T-cell (primary cell): Measurements from ENCODE around the gene LRRFIP1. TPM values are rescaled to one million over a fixed set of nuclear protein-coding genes. Genes with fewer than 3 reads are reported as not detected.

Experiments used
- ATAC-seq, 4 experiments: fragments of 200-7000 bp in 3 of 4; fragments of 150-1000 bp in 1 of 4; cut with Tn5 transposase; replicated peaks in 1 of 4; 1 replicate in 3 of 4; 2 replicates in 1 of 4; pipeline ENCODE4 v1.10.0; 2021; ENCODE audit warnings: moderate library complexity in 3 of 4, mild to moderate bottlenecking in 2 of 4, moderate number of reproducible peaks in 1 of 4
- CTCF ChIA-PET, 2 donors: fragments of 300-600 bp; sonication (Branson Sonifier 250); formaldehyde crosslinking; loops; one replicate each; lab custom pipeline; 2022; ENCODE audit warnings: antibody characterized with exemption in 2 of 2; lab: Charles Lee
- POLR2A ChIA-PET, 2 donors: fragments of 300-600 bp; sonication (Branson Sonifier 250); formaldehyde crosslinking; loops; one replicate each; lab custom pipeline; 2022; ENCODE audit warnings: antibody characterized with exemption in 2 of 2; lab: Charles Lee
- DNase-seq, 35 experiments: peaks; one replicate each; pipeline versions ENCODE4 v3.0.0 to v3.0.0-alpha.2; 2013 to 2023
- H3K27ac ChIP-seq: one replicate; pipeline ENCODE4 v1.5.1; 2013; ENCODE audit warnings: low read length
- H3K27me3 ChIP-seq, 2 experiments: replicated peaks in 1 of 2; 1 replicate in 1 of 2; 2 replicates in 1 of 2; pipeline versions ENCODE4 v1.6.1 to v1.7.0; 2013; ENCODE audit warnings: low read length in 1 of 2, mixed read lengths in 1 of 2; ENCODE audit not compliant: control insufficient read depth in 2 of 2, insufficient read depth in 2 of 2; ENCODE audit errors: extremely low read depth in 1 of 2
- H3K36me3 ChIP-seq, 2 donors: 1 replicate in 1 of 2; 2 replicates in 1 of 2; pipeline versions ENCODE4 v1.6.1 to v1.7.0; 2013; ENCODE audit warnings: low read length in 1 of 2; ENCODE audit not compliant: control insufficient read depth in 2 of 2, insufficient read depth in 1 of 2; ENCODE audit errors: extremely low read depth in 1 of 2
- H3K4me1 ChIP-seq, 2 experiments: 1 replicate in 1 of 2; 2 replicates in 1 of 2; pipeline versions ENCODE4 v1.6.1 to v1.7.0; 2013; ENCODE audit warnings: low read length in 2 of 2, mixed read lengths in 1 of 2; ENCODE audit not compliant: insufficient read depth in 2 of 2, control insufficient read depth in 1 of 2; ENCODE audit errors: extremely low read depth in 1 of 2
- H3K4me3 ChIP-seq, 2 donors: 1 replicate in 1 of 2; 2 replicates in 1 of 2; pipeline versions ENCODE4 v1.5.1 to v1.7.0; 2013; ENCODE audit warnings: mild to moderate bottlenecking in 2 of 2, low read length in 1 of 2, moderate library complexity in 1 of 2; ENCODE audit not compliant: control insufficient read depth in 1 of 2; ENCODE audit errors: extremely low read depth in 1 of 2
- H3K9me3 ChIP-seq: 2 replicates; pipeline ENCODE4 v1.7.0; 2013
- H3K27ac Mint-ChIP-seq, 2 donors: one replicate each; pipeline ENCODE4 v1.8.0; 2020 to 2021; ENCODE audit warnings: mild to moderate bottlenecking in 2 of 2, mixed read lengths in 2 of 2
- H3K27me3 Mint-ChIP-seq, 2 donors: one replicate each; pipeline ENCODE4 v1.8.0; 2021 to 2022; ENCODE audit warnings: mixed read lengths in 2 of 2
- H3K36me3 Mint-ChIP-seq: one replicate; pipeline ENCODE4 v1.8.0; 2021; ENCODE audit warnings: mixed read lengths
- H3K4me1 Mint-ChIP-seq, 3 donors: one replicate each; pipeline ENCODE4 v1.8.0; 2020 to 2022; ENCODE audit warnings: mixed read lengths in 3 of 3, mild to moderate bottlenecking in 1 of 3
- H3K4me3 Mint-ChIP-seq, 3 donors: one replicate each; pipeline ENCODE4 v1.8.0; 2020 to 2022; ENCODE audit warnings: mild to moderate bottlenecking in 3 of 3, mixed read lengths in 3 of 3, moderate library complexity in 3 of 3
- H3K9me3 Mint-ChIP-seq, 3 donors: one replicate each; pipeline ENCODE4 v1.8.0; 2020 to 2022; ENCODE audit warnings: mixed read lengths in 3 of 3
- WGBS: methylation state at CpG from one replicate; pipeline ENCODE4 v1.1.5; 2013; ENCODE audit warnings: missing lambda C conversion rate; ENCODE audit not compliant: insufficient coverage; 5-methylcytosine and 5-hydroxymethylcytosine counted together
- total RNA-seq, 35 experiments: library from RNA in 6 of 35; stranded (reverse) in 6 of 35; fragments of 120-200 nt in 1 of 35; gene quantifications; one replicate each; pipeline versions ENCODE4 v1.2.1 to v1.2.4 and lab custom pipeline; 2013 to 2026

The LRRFIP1 gene
- total RNA-seq, 5 donors from 2014 or later (not counting 1 experiment from before 2014, with no cell fraction given), result 105 to 170 (median 128) TPM

DNA sequence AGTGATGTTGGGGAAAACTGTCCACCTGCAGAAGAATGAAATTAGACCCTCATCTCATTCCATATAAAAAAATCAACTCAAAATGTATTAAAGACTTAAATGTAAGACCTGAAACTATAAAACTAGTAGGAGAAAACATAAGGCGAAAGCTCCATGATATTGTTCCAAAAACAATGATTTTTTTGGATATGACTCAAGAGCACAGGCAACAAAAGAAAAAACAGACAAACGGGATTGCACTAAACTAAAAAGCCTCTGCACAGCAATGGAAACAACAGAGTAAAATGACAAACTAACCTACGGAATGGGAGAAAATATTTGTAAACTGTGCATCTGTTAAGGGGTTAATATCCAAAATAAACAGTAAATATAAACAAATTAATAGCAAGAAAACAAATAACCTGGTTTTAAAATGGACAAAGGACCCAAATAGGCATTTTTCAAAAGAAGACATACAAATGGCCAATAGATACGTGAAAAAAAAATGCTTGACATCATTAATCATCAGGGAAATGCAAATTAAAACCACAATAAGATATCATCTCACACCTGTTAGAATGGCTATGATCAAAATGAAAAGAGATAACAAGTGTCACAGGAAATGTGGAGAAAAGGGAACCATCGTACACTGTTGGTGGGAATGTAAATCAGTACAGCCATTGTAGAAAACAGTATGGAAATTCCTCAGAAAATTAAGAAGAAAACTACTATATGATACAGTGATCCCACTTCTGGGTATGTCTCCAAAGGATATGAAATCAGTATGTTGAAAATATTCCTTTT is 26.6 kb downstream of the LRRFIP1 start:
- H3K4me1 ChIP-seq, result peaks cover 0 to 2% of the 10 kb centered on the region in 2 experiments
- peaks cover 0 to 22% of the 10 kb centered on the region in 2 donors for H3K27me3 Mint-ChIP-seq
- peaks cover 0 to 15% of the 10 kb centered on the region in 2 experiments for H3K27me3 ChIP-seq
- no CpG with 5 or more reads among the region's 5 CpGs for WGBS
- ChIA-PET CTCF (interaction anchor here in 1 of 2 donors (0.7 kb wide), 1 partner anchor 14 kb away, joined by 8 read pairs; no protein-coding TSS in a partner anchor), POLR2A (no interaction called here)
- no peak for DNase-seq
- H3K36me3 ChIP-seq, result no peaks in the 10 kb centered on the region
- H3K4me1 Mint-ChIP-seq, result peaks cover 7 to 13% (median 9%) of the 10 kb centered on the region in 3 donors
- peaks cover 0 to 3% (median 0%) of the 10 kb centered on the region in 3 donors for H3K9me3 Mint-ChIP-seq
- no peak overlapping the region for H3K4me3 Mint-ChIP-seq
- peaks cover 15% of the 10 kb centered on the region for H3K36me3 Mint-ChIP-seq
- H3K27ac Mint-ChIP-seq, result no peak overlapping the region
- H3K27ac ChIP-seq, result no peak overlapping the region
- H3K9me3 ChIP-seq, result no peaks in the 10 kb centered on the region
- no peak for ATAC-seq
- no peak overlapping the region for H3K4me3 ChIP-seq

- H3K4me3 Mint-ChIP-seq, result no peak overlapping the region
- no peak overlapping the region for H3K4me3 ChIP-seq
Measured at GRCh38 chr2:237657063-237657462, 29.7 kb downstream of the LRRFIP1 start.

DNA sequence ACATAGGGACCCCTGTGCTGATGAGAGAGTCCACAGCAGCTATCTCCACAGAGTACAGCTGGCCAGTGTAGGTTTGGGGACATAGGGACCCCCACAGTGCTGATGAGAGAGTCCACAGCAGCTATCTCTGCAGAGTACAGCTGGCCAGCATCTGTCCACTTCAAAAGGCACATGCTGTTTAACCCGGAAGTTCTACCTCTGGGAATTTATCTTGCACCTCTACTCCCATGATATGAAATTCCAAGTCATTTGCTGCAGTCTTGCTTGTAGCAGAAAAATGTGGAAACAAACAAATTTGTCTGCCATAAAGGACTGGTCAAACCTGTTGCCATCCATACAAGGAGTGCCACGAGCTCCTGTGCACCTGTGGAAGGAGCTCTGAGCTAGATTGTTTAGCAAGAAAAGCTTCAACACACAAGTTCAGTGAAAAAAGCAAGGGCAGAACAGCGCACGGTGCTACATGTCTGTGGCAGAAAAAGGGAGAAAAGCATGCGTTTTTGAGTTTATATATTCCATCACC is 33.1 kb downstream of the LRRFIP1 start:
- H3K9me3 Mint-ChIP-seq, result no peaks in the 10 kb centered on the region
- H3K4me3 Mint-ChIP-seq, result no peak overlapping the region
- H3K27me3 Mint-ChIP-seq, result peaks cover 8 to 13% of the 10 kb centered on the region in 2 donors
- Histone ChIP-seq H3K4me1 (peaks cover 2 to 4% of the 10 kb centered on the region in 2 experiments), H3K9me3 (no peaks in the 10 kb centered on the region), H3K27ac (no peak overlapping the region), H3K4me3 (no peak overlapping the region), H3K27me3 (peaks cover 0 to 29% of the 10 kb centered on the region in 2 experiments), H3K36me3 (no peaks in the 10 kb centered on the region)
- peaks cover 6% of the 10 kb centered on the region for H3K36me3 Mint-ChIP-seq
- no peak overlapping the region for H3K27ac Mint-ChIP-seq
- DNase-seq (no peak), ATAC-seq (no peak)
- WGBS, result 75% methylated on average over 2 of the region's 5 CpGs
- CTCF ChIA-PET, result no interaction called here
- peaks cover 11 to 15% (median 12%) of the 10 kb centered on the region in 3 donors for H3K4me1 Mint-ChIP-seq
- POLR2A ChIA-PET, result no interaction called here

More at GRCh38 chr2:237657063-237657462, 29.7 kb downstream of the LRRFIP1 start:
- WGBS, result 85% methylated on average over 2 of the region's 5 CpGs
- DNase-seq (no peak), ATAC-seq (no peak)
- Mint-ChIP-seq H3K27ac (no peak overlapping the region), H3K27me3 (peaks cover 4 to 9% of the 10 kb centered on the region in 2 donors), H3K36me3 (peaks cover 9% of the 10 kb centered on the region), H3K9me3 (no peaks in the 10 kb centered on the region), H3K4me1 (peaks cover 7 to 13% (median 9%) of the 10 kb centered on the region in 3 donors)
- ChIA-PET POLR2A (no interaction called here), CTCF (no interaction called here)
- Histone ChIP-seq H3K27ac (no peak overlapping the region), H3K9me3 (no peaks in the 10 kb centered on the region), H3K4me1 (peaks cover 0 to 2% of the 10 kb centered on the region in 2 experiments), H3K36me3 (no peaks in the 10 kb centered on the region), H3K27me3 (peaks cover 0 to 18% of the 10 kb centered on the region in 2 experiments)

DNA sequence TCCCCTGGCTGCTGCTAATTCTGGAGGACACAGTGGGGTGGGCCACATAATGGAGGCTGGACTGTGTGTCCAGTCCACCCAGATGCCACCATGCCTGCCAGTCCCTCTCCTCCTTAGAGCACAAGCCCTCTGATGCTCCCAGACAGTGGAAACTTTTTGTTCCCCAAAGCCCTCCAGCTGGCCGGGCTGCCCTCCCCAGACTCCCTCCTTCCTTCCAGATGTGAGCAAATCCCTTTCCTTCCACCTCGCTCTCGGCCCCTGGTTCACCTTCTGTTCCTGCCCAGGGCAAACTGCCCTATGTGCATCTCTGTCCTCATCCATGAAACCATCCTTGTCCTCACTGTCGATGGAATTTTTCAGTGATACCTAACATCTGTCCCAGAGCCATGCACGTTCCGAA is 33.9 kb downstream of the LRRFIP1 start:
- Histone ChIP-seq H3K4me1 (peaks cover 0 to 4% of the 10 kb centered on the region in 2 experiments), H3K9me3 (no peaks in the 10 kb centered on the region), H3K27me3 (peaks cover 0 to 35% of the 10 kb centered on the region in 2 experiments), H3K27ac (no peak overlapping the region), H3K4me3 (no peak overlapping the region), H3K36me3 (no peaks in the 10 kb centered on the region)
- DNase-seq (no peak), ATAC-seq (no peak)
- no peak overlapping the region for H3K4me3 Mint-ChIP-seq
- H3K4me1 Mint-ChIP-seq, result peaks cover 7 to 10% (median 7%) of the 10 kb centered on the region in 3 donors
- ChIA-PET CTCF (no interaction called here), POLR2A (no interaction called here)
- peaks cover 8 to 13% of the 10 kb centered on the region in 2 donors for H3K27me3 Mint-ChIP-seq
- no peaks in the 10 kb centered on the region for H3K9me3 Mint-ChIP-seq
- peaks cover 6% of the 10 kb centered on the region for H3K36me3 Mint-ChIP-seq
- no peak overlapping the region for H3K27ac Mint-ChIP-seq
- WGBS, result 90% methylated on average over 6 of the region's 6 CpGs

GRCh38 chr2:237661799-237662328 is 34.5 kb downstream of the LRRFIP1 start:
- WGBS, result 88% methylated on average over 6 of the region's 11 CpGs

GRCh38 chr2:237662671-237663093 is 35.3 kb downstream of the LRRFIP1 start:
- Histone ChIP-seq H3K9me3 (no peaks in the 10 kb centered on the region), H3K36me3 (no peaks in the 10 kb centered on the region), H3K4me1 (peaks cover 0 to 4% of the 10 kb centered on the region in 2 experiments), H3K27ac (no peak overlapping the region), H3K27me3 (peaks cover 0 to 36% of the 10 kb centered on the region in 2 experiments), H3K4me3 (no peak overlapping the region)
- H3K4me1 Mint-ChIP-seq, result peaks cover 7 to 10% (median 7%) of the 10 kb centered on the region in 3 donors
- WGBS, result 28% methylated on average over 13 of the region's 13 CpGs
- CTCF ChIA-PET, result interaction anchor here in 1 of 2 donors (1.2 kb wide), 1 partner anchor 59 kb away, joined by 3 read pairs; no protein-coding TSS in a partner anchor
- H3K27me3 Mint-ChIP-seq, result peaks cover 8 to 14% of the 10 kb centered on the region in 2 donors
- no peak overlapping the region for H3K27ac Mint-ChIP-seq
- no peaks in the 10 kb centered on the region for H3K9me3 Mint-ChIP-seq
- POLR2A ChIA-PET, result interaction anchor here in 1 of 2 donors (0.7 kb wide), 1 partner anchor 10 kb away, joined by 3 read pairs; no protein-coding TSS in a partner anchor
- no peak overlapping the region for H3K4me3 Mint-ChIP-seq
- no peaks in the 10 kb centered on the region for H3K36me3 Mint-ChIP-seq
- peak in 23 of 35 experiments; percentile 15 to 61 (median 31) for DNase-seq
- peak in 2 of 4 experiments; percentile 27 to 79 for ATAC-seq

More at GRCh38 chr2:237661799-237662328, 34.5 kb downstream of the LRRFIP1 start:
- Mint-ChIP-seq H3K4me1 (peaks cover 7 to 10% (median 7%) of the 10 kb centered on the region in 3 donors), H3K27ac (no peak overlapping the region), H3K4me3 (no peak overlapping the region), H3K9me3 (no peaks in the 10 kb centered on the region), H3K27me3 (peaks cover 8 to 14% of the 10 kb centered on the region in 2 donors), H3K36me3 (peaks cover 5% of the 10 kb centered on the region)
- POLR2A ChIA-PET, result no interaction called here
- H3K27ac ChIP-seq, result no peak overlapping the region
- no peaks in the 10 kb centered on the region for H3K9me3 ChIP-seq
- no peak for DNase-seq
- H3K4me1 ChIP-seq, result peaks cover 0 to 4% of the 10 kb centered on the region in 2 experiments
- no peaks in the 10 kb centered on the region for H3K36me3 ChIP-seq
- CTCF ChIA-PET, result interaction anchor here in 1 of 2 donors (1.2 kb wide), 1 partner anchor 58 kb away, joined by 3 read pairs; no protein-coding TSS in a partner anchor
- no peak for ATAC-seq
- H3K4me3 ChIP-seq, result no peak overlapping the region
- peaks cover 0 to 35% of the 10 kb centered on the region in 2 experiments for H3K27me3 ChIP-seq
